ENCODE measurements around the gene MDH1.

- TF ChIP-seq CTCF (IDR thresholded peaks at IDR 0.05 in 2 of 3, conservative IDR thresholded peaks at IDR 0.05 in 1 of 3; ENCODE audit: insufficient read depth in 2 of 3, low read depth in 1 of 3, low read length in 3 of 3), result no peak
- TF ChIP-seq SMARCB1 (IDR thresholded peaks at IDR 0.05; ENCODE audit: insufficient read length, low read depth), result no peak
- no peak for TF ChIP-seq ZBTB17 (CRISPR knock-in tag; IDR thresholded peaks at IDR 0.05)
- TF ChIP-seq SP1 (CRISPR knock-in tag; IDR thresholded peaks at IDR 0.05), result no peak
- no peak for TF ChIP-seq ZNF57 (CRISPR knock-in tag; IDR thresholded peaks at IDR 0.05)
- TF ChIP-seq MAX (CRISPR knock-in tag; IDR thresholded peaks at IDR 0.05), result no peak
- TF ChIP-seq NFYB (IDR thresholded peaks at IDR 0.05; ENCODE audit: extremely low read depth, insufficient read length), result no peak
These were observed 49.2 kb upstream of the MDH1 start for GRCh38 chr2:63539416-63540162.

All from K562 (cell line).